Hematopoietic multipotent progenitor cell treated with erythropoietin and hydrocortisone succinate and interleukin-3 and kit ligand, for 4 days (in vitro differentiated cells): ENCODE measurements around the gene ARID5B.

Experiments
- DNase-seq: peaks from one replicate; pipeline ENCODE4 v3.0.0-alpha.2; 2015

ARID5B gene, protein sequence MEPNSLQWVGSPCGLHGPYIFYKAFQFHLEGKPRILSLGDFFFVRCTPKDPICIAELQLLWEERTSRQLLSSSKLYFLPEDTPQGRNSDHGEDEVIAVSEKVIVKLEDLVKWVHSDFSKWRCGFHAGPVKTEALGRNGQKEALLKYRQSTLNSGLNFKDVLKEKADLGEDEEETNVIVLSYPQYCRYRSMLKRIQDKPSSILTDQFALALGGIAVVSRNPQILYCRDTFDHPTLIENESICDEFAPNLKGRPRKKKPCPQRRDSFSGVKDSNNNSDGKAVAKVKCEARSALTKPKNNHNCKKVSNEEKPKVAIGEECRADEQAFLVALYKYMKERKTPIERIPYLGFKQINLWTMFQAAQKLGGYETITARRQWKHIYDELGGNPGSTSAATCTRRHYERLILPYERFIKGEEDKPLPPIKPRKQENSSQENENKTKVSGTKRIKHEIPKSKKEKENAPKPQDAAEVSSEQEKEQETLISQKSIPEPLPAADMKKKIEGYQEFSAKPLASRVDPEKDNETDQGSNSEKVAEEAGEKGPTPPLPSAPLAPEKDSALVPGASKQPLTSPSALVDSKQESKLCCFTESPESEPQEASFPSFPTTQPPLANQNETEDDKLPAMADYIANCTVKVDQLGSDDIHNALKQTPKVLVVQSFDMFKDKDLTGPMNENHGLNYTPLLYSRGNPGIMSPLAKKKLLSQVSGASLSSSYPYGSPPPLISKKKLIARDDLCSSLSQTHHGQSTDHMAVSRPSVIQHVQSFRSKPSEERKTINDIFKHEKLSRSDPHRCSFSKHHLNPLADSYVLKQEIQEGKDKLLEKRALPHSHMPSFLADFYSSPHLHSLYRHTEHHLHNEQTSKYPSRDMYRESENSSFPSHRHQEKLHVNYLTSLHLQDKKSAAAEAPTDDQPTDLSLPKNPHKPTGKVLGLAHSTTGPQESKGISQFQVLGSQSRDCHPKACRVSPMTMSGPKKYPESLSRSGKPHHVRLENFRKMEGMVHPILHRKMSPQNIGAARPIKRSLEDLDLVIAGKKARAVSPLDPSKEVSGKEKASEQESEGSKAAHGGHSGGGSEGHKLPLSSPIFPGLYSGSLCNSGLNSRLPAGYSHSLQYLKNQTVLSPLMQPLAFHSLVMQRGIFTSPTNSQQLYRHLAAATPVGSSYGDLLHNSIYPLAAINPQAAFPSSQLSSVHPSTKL

DNA sequence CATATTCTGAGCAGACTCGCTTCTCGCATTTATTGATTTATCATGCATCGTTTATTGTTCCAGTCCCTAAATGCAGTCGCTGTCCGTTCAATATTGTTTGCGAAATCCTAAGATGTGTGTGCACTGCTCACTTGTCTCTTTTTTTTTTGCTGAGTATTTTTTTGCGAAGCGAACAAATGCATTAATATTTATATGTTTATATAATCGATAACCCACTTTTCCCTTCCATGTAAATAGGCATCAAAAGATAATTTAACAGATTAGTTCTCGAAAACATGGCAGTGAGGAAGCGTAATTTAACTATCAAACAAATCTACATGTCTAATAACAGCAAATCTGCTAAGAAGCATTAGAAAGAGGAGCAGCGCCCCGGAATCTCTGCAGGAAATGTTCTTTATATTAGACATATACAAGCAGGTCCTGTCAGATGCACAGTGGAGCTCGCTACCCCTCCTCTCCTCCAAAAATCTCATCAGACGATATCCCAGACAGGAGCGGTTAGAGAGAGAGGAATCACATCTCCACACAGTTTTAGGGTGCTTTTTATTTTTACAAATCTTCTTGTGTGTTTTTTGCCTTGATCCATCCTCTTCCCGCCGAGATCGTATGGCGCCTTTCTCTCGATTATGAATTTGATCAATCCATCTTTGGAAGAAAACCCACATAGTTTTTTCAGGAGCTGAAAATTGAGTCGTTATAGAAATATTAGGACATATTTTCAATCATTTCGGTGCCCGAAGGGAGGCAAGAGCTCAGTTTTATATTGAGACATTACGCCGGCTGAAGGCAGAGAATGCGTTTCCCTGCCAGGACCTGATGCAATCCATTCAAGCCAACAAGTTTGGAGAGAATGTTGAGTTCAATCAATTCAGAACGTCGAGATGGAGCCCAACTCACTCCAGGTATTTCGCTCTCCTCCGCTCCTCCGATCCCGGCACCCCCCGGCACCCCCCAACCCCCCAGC lies at the start of gene ARID5B:
Gene ARID5B (plus strand): TSS at position 871 of the 964 bp plus-strand sequence. CDS start 11 bp downstream, at position 882.
- peak; percentile 82 for DNase-seq

DNA sequence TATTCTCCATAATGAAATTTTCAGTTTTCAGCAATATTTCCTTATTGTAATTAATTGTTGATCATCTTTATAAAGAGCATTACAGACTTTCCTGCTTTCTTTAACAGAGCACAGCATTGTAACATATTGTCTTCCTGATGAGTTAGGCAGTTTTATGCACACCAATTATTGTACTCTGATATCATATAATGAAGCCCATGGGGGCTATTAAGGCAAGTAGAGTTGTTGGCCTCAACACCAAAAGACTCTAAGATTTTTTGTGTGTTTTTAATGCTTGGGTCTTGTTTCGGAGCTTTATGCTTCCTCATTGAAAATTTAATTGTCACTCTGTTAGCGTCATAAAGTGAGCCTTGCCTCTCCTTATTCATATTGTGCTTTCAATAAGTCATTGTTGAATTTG lies 49.2 kb upstream of the ARID5B start:
- no peak for DNase-seq

DNA sequence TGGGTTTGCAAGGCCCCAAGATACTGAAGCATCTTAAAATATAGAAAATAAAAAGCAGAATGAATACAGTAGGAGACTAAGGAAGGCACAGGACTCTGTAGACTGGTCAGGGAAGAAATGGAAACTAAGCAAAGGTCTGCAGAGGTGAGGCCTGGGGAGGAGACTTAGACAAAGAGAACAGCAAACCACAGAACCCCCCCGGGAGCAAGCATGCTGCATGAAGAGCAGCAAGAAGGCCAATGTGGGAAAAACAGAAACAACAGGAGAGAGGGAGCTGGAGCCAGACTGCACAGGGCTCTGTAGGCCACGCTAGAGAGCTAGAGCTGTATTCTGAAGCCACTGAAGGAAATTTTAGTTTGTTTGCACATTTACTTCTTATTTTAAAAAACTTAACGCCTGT lies 45.7 kb upstream of the ARID5B start:
- no peak for DNase-seq

DNA sequence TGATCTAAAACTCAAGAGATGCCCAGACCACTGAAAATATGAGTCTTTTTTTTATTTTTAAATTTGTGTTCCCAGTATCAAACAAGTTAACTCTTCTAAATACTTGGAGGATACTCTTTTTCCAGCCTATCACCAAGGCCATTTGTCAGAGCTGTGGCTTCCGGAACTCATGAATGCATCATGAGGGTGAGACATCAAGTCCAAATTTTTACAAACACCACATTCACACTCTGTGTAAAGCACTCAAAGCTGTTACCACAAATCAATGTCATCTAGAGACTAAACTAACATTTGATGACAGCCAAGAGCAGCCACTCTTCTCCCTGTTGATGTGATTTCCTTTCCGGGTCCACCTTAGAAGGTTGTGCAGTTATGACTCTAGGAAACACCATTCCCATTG lies 43.8 kb upstream of the ARID5B start:
- no peak for DNase-seq

DNA sequence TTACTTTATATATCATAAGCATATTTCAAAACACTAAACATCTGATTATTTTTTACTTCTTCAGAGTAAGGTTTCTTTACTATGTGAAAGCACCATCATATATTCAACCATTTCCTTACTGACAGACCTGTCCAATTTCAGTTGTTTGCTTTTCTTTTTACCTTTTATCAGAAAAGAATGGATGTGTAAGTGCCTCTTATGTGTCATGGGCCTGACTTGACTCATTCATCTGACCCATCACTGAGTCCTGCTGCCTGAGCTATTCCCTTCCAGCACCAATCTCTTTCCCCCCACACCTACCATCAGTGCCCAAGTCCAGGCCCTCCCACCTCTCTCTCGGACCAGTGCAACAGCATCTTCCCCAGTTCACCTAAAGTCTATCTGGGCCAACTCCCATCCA lies 41.7 kb upstream of the ARID5B start:
- no peak for DNase-seq

DNA sequence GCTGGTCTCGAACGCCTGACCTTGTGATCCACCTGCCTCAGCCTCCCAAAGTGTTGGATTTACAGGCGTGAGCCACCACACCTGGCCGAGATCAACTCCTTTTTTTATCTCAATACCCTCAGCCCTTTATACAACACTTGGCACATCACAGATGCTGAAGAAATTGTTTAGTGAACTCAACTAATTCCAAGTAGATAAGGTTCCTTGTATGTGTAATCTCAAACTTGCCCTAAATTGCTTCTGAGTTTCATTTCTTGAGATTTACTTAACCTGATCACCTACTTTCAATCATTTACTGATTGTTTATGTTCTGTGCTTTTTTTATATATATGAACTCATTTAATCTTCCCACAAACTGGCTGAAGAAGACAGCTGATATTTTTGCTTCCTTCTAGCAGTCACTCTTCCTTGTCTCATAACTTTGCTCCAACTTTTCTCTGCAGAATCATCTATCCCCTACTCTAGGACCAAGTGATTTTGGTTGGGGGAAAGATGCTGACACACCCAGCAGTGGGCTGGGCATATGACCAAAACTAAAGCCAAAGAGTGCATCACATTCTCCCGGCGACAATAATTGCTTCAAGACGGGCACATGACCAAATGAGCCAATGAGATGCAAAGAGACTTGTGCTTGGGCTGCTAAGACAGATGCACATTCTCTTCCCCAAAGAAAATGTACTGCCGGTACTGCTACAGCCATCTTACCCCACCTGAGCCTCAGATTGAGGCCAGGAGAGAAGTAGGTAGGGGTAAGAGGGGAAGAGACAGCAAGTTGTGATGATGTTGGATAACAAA lies 40.3 kb upstream of the ARID5B start:
- no peak for DNase-seq

DNA sequence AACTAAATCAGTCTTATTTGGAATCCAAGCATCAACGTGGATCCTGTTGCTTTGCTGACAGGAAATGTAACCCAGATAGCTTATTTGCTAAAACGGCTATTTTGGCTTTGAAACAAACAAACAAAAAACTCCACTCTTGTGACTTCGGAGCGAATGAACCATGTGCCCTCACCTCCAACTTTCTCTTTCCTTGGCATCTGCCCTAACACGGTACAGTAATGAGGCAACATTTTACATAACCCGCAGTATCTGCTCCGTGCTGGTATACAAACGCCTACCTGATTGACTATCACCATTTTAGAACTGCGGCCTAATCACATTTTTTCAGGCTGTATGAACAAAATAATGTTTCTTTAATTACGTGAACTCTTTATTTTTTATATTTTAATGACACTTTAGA lies 37.5 kb upstream of the ARID5B start:
- no peak for DNase-seq

DNA sequence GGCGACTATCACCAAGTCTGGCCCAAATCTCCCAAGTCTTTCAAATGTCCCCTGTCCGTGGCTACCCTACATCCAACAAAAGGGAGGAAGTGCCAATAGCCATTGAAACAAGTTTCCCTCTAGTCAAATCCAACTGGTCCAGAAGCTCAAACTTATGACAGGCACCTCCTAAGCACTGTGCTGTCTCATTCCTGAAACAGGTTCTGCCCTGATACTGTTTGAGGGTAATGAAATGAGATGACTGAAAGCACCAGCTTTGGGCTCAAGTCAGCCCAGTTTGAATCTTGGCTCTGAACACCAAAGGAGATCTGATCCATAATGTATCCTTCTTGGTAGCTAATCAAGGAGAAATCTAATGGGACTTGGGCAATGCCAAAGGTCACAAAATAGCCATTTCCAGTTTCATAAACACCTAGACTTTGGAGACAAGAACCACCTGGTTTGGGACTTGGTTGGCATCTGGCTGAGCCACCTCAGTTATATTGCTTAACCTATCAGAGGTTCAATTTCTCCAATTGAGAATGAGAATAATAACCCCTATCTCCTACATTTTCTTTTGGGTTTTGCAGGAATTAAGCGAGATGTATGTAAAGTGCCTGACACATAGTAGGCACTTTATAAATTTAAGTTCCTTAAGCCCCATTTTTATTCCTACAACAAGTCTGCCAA lies 34.7 kb upstream of the ARID5B start:
- no peak for DNase-seq

DNA sequence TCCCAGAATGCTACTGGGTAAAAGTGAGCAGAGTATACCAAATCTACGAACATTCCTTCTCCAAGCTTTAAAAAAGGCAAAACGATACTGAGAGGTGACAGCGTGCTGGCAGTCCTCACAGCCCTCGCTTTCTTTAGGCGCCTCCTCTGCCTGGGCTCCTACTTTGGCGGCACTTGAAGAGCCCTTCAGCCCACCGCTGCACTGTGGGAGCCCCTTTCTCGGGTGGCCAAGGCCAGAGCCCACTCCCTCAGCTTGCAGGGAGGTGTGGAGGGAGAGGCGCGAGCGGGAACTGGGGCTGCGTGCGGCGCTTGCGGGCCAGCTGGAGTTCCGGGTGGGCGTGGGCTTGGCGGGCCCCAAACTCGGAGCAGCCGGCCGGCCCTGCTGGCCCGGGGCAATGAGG lies 34.1 kb upstream of the ARID5B start:
- DNase-seq = peak; percentile 37

DNA sequence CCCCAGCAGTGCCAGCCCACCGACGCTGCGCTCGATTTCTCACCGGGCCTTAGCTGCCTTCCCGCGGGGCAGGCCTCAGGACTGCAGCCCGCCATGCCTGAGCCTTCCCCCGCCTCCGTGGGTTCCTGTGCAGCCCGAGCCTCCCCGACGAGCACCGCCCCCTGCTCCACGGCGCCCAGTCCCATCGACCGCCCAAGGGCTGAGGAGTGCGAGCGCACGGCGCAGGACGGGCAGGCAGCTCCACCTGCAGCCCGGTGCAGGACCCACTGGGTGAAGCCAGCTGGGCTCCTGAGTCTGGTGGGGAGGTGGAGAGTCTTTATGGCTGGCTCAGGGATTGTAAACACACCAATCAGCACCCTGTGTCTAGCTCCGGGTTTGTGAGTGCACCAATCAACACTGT lies 33.7 kb upstream of the ARID5B start:
- DNase-seq = peak; percentile 54

DNA sequence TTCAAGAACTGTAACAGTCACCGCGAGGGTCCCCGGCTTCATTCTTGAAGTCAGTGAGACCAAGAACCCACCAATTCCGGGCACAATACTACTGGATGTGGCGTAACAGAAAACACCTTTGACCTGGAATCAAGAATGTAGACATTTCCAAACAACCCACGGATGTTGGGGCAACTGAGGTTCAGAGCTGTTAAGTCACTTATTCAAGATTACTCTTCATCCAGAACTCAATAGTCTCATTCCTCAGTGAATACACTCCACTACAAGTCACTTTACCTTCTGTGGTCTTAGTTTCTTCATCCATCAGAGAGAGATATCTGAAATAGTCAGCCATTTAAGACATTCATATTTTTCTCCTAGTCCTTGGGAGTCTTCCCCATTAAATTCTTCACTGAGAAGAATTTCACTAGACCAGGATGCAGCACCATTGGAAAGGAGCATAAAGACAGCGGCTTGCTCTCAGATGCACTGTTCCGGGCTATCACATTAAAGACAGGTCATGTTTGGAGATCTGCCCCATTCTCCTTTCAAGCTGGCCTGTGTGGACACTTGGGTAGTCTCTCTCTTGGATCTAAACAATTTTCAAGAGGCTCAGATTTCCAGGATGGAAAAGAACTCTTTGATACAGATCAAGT lies 32.3 kb upstream of the ARID5B start:
- no peak for DNase-seq

DNA sequence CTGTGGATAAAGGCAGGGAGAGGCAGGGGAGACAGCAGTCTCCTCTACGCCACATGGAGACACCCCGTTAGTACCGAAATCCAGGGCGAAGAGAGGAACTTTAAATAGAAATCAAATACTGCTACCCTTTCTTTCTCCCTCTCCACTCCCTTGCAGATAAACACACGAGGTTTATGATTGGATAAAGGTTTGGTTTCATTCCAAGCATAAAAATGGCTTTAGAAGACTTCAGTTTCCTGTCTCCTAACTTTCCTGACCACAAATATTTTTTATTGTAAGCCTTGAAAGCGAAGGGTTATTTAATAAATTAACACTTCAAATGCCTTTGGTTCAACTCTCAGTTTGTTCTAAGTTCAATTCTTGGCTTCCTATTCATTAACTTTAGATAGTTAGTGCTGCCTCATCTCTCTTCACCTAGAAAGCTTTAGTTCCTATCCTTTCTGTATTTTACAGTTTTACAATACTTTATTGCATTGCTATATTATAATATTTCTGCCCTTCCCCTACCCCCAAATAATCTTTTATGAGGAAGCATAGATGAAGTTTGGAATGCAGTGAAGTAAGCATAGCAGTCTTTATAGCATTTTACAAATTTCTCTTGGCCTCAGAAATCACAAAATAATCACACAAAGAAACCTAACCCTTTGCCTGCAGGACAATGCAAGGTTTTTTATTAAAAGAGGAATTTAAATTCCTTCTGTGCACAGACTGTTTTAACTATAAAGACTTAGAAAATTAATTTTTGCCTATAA lies 31.5 kb upstream of the ARID5B start:
- DNase-seq = peak; percentile 21

DNA sequence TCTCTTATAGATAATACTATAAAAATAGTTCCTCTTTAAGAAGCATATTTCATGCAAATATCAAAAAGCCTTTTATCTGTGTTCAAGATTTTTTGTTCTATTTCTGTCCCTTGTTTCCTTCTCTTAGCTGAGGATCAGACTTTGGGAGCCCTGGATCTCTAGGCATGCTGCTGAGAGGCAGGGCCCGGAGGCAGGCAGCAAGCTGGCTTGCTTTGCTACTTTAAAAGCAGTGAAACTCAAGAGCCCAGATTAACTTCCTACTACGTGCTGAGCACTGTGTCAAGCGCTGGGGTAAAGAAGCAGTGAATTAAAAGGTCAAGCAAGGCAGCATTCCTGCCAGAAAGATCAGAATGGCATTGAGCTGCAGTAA lies 31.0 kb upstream of the ARID5B start:
- no peak for DNase-seq

DNA sequence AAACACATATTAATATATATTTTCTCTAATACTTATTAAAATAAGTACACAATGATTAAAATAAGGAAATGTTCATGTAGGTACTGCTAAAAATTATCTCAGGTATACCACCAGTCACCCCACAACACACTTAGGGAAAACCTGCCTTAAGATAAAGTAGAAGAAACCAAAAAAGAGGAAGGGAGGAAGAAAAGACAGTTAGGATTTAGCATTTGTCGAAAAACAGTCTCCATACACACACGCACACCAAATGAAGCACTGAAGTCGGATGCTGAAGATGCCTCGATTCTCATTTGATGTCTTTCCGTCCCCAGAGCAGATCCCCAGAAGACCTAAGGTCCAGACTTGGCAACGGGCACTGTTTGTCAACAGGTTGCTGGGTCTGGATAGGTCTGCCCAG lies 30.0 kb upstream of the ARID5B start:
- no peak for DNase-seq

DNA sequence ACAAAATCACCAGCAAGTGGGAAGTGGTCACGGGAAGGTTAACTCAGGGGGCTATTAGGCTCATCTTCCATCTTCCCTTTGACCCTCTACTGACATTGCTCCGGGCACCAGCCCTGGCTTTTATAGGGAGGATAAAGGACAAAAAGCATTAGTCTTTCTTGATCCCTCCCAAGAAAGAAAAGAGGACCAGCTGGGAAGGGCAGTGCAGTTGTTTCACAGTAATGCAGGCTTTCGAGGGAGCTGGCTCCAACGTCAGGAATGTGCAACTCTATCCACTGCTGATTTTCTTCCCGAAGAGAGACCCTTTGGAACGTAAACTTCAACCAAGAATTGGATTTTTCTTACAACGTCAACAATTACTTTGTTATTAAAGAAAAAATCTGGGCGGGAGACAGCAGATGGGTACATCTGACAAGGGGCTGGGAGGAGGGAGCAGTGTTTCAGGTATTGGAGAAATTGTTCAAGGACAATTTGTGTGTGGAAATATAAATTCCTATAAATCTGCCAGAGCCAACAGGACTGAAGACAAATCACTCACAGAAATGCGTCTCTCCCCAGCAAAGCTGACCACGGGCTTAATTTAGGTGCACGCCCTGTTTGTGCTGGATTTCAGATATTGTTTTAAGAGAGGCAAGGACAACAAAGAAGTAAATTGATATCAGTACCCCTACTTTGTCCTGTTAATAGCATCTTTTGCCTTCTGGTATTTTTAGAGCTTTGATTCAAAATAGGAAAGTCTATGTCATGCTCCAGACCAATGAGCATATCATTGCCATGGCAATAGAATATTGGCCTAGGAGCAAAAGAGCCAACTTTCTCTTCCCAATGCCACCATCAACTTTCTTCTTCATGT lies 23.4 kb upstream of the ARID5B start:
- DNase-seq = no peak

DNA sequence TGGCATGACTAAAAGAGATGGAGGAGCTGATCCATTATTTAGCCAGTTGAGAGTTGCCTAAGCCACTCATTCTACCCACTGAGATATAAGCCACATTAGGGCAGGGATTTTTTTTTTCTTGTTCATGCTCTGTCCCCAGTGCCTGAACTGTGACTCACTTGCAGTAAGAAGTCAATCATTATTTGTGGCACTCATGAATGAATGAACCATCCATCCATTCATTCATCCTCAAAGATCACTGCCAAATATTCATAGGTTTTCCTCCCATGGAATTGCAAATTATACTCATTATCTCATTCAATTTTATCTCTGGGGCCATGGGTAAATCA lies 22.8 kb upstream of the ARID5B start:
- DNase-seq = no peak

DNA sequence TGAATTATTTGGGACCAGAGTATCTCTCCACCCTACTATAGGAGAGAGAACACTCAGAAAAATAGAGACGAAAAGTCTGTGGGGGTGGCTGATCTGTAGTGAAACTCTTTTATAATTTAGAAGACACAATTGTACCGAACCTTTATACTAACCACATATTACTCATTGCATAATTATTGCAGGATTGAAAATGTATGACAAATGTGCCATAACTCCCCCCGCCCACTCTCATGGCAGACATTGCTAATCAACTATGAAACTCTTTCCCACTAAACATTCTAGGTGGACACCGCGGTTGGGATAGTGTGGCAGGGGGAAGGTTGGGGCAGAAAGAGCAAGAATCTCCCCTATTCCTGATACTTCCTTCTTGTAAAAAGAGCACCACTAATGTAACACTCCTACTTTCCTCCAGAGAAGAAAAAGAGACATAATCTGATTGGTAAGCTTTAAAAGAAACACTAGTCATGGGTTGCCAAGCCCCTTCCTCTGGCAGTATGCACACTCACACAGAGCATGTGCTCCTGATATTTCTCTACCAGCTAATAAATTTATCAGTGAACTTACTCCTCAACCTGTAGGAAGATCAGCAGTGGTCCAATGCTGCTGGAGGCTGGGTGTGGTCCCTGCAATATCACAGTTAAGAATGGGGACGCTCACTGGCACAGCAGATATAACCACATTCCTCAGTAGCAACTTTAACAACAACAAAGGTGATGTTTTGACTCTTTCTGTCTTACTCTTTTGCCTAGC lies 18.7 kb upstream of the ARID5B start:
- peak; percentile 79 for DNase-seq
